ENCODE measurements around the gene PTPRG.

GRCh38 chr3:62035402-62036057 lies 474.2 kb downstream of the PTPRG start:
- TF ChIP-seq CTCF (conservative IDR thresholded peaks at IDR 0.05; ENCODE audit: low read length) (no peak), EZH2phosphoT487 (IDR thresholded peaks at IDR 0.05; ENCODE audit: borderline replicate concordance, low read depth, low read length) (no peak)
